HL-60 (cell line): Measurements from ENCODE around the gene HLCS.

Source experiments
- GABPA ChIP-seq: IDR thresholded peaks from 2 replicates; pipeline ENCODE4 v1.6.1; 2012; ENCODE audit warnings: low read depth
- TF ChIP-seq, protein P1 (sequence below): IDR thresholded peaks from one replicate; pipeline ENCODE4 v1.5.1; 2011; ENCODE audit warnings: low read length, control low read depth, inconsistent platforms; ENCODE audit not compliant: insufficient read depth

DNA sequence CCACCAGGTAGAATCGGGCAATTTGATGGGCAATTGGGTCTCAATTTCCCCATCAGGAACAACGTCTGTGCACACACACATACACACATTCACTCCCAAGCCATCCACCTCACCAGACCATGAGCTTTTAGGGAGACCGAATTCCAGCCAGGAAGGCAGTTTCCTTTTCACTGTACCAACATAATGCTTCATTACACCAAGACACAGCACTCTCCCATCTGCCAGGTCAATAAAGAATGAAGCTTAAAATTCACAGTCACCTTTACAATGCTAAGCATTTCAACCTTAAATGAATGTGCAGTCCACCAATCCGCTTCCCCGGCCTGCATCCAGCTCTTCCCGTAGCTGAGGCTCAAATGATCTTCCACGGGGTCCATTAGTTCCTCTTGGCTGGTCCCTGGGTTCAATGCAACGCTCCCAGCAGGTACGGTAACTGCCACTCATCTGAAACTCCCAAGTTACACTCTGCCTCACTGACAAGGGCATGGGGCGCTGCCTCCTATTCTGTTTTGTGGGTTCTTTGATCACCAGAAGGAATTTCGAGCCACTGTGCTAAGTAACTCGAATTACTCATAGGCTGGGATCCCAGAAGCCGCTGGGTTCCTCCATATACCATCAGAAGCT lies 162.5 kb downstream of the HLCS start:
- TF ChIP-seq, protein P1, sequence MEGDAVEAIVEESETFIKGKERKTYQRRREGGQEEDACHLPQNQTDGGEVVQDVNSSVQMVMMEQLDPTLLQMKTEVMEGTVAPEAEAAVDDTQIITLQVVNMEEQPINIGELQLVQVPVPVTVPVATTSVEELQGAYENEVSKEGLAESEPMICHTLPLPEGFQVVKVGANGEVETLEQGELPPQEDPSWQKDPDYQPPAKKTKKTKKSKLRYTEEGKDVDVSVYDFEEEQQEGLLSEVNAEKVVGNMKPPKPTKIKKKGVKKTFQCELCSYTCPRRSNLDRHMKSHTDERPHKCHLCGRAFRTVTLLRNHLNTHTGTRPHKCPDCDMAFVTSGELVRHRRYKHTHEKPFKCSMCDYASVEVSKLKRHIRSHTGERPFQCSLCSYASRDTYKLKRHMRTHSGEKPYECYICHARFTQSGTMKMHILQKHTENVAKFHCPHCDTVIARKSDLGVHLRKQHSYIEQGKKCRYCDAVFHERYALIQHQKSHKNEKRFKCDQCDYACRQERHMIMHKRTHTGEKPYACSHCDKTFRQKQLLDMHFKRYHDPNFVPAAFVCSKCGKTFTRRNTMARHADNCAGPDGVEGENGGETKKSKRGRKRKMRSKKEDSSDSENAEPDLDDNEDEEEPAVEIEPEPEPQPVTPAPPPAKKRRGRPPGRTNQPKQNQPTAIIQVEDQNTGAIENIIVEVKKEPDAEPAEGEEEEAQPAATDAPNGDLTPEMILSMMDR, result no peak
- TF ChIP-seq GABPA, result no peak
